K562 (cell line): ENCODE measurements around the gene CDK14. TPM values are rescaled to one million over a fixed set of nuclear protein-coding genes. Genes with fewer than 3 reads are reported as not detected.

ENCODE experiments used
- ATAC-seq: fragments of 200-7000 bp; cut with Tn5 transposase; 3 replicates; pipeline ENCODE4 v1.9.1; 2020; ENCODE audit warnings: moderate library complexity
- BruUV-seq: library from RNA; stranded (reverse); fragments of 400-500 nt; replicated peaks from 2 replicates; lab custom pipeline; 2021; lab: Mats Ljungman, UMichigan
- CTCF ChIA-PET: fragments of 300-600 bp; formaldehyde crosslinking; extraction: SDS; loops from one replicate; lab custom pipeline; 2021; ENCODE audit warnings: low intra/inter-chr PET ratio; lab: Yijun Ruan, JAX
- POLR2A ChIA-PET: fragments of 300-600, 350-650 bp; sonication (Branson Sonifier 250); formaldehyde crosslinking; extraction: SDS; loops from one replicate; lab custom pipeline; 2021; ENCODE audit warnings: antibody characterized with exemption, inconsistent platforms; lab: Yijun Ruan, JAX
- DNase-seq, 4 experiments: peaks; one replicate each; pipeline versions ENCODE4 v3.0.0 to v3.0.0-alpha.2; 2011 to 2018; ENCODE audit warnings: low spot score in 3 of 4, mixed read lengths in 3 of 4; ENCODE audit errors: extremely low read depth in 1 of 4
- FAIRE-seq: peaks from 2 replicates; lab custom pipeline; 2011; peaks lifted over from hg19 to GRCh38; lab: Jason Lieb, UNC
- H2AFZ ChIP-seq: 2 replicates; pipeline ENCODE4 v1.6.0; 2011; ENCODE audit warnings: low read depth, low read length, control low read depth, inconsistent platforms
- H3K27ac ChIP-seq: fragments of 200-600 bp; 3 replicates; pipeline ENCODE4 v1.8.0; 2011; ENCODE audit warnings: low read depth, mild to moderate bottlenecking, control low read depth, inconsistent platforms, low read length, moderate library complexity, mixed read lengths; ENCODE audit errors: extremely low read depth
- H3K27me3 ChIP-seq, 2 experiments: fragments of 300-600 bp in 1 of 2; 2 replicates in 1 of 2; 3 replicates in 1 of 2; pipeline versions ENCODE4 v1.6.0 to v1.8.0; 2011; ENCODE audit warnings: inconsistent platforms in 2 of 2, low read length in 2 of 2, mild to moderate bottlenecking in 1 of 2, mixed read lengths in 1 of 2, moderate library complexity in 1 of 2; ENCODE audit not compliant: control insufficient read depth in 2 of 2, insufficient read depth in 2 of 2
- H3K36me3 ChIP-seq: fragments of 300-600 bp; 3 replicates; pipeline ENCODE4 v1.8.0; 2011; ENCODE audit warnings: mild to moderate bottlenecking, low read length, inconsistent platforms; ENCODE audit not compliant: control insufficient read depth, insufficient read depth
- H3K4me1 ChIP-seq, 2 experiments: fragments of 200-600 bp in 1 of 2; replicated peaks in 1 of 2; 2 replicates in 1 of 2; 3 replicates in 1 of 2; pipeline versions ENCODE4 v1.5.1 to v1.8.0; 2011; ENCODE audit warnings: inconsistent platforms in 2 of 2, low read length in 2 of 2, mild to moderate bottlenecking in 1 of 2, mixed read lengths in 1 of 2, moderate library complexity in 1 of 2; ENCODE audit not compliant: control insufficient read depth in 2 of 2, insufficient read depth in 2 of 2
- H3K4me2 ChIP-seq: 2 replicates; pipeline ENCODE4 v1.6.1; 2011; ENCODE audit warnings: low read length, control low read depth, inconsistent platforms, mixed read lengths; ENCODE audit not compliant: insufficient read depth
- H3K4me3 ChIP-seq: fragments of 200-600 bp; sonication (generic), shearing (Covaris generic); 2 replicates; pipeline ENCODE4 v1.5.1; 2016; ENCODE audit warnings: control low read depth, inconsistent platforms
- H3K79me2 ChIP-seq: fragments of 200-600 bp; 3 replicates; pipeline ENCODE4 v1.8.0; 2011; ENCODE audit warnings: low read length, inconsistent platforms; ENCODE audit not compliant: control insufficient read depth, insufficient read depth
- H3K9ac ChIP-seq, 2 experiments: 2 replicates each; pipeline versions ENCODE4 v1.6.0 to v1.6.1; 2011; ENCODE audit warnings: low read depth in 2 of 2, low read length in 2 of 2, control low read depth in 1 of 2, inconsistent platforms in 1 of 2, mild to moderate bottlenecking in 1 of 2, mixed read lengths in 1 of 2; ENCODE audit not compliant: insufficient read depth in 1 of 2
- H3K9me1 ChIP-seq: one replicate; pipeline ENCODE4 v1.6.0; 2011; ENCODE audit warnings: inconsistent platforms, mild to moderate bottlenecking, low read length, moderate library complexity; ENCODE audit not compliant: control insufficient read depth, insufficient read depth
- H3K9me3 ChIP-seq: replicated peaks from 2 replicates; pipeline ENCODE4 v1.5.1; 2011; ENCODE audit warnings: low read depth, low read length, inconsistent platforms; ENCODE audit not compliant: control insufficient read depth, insufficient read depth
- H4K20me1 ChIP-seq: replicated peaks from 2 replicates; pipeline ENCODE4 v1.6.1; 2011; ENCODE audit warnings: low read length, inconsistent platforms, mixed read lengths; ENCODE audit not compliant: control insufficient read depth, insufficient read depth
- ARID3A ChIP-seq: IDR thresholded peaks from 2 replicates; pipeline ENCODE4 v1.6.1; 2012; ENCODE audit warnings: low read depth, low read length, improper control_type of control experiment, borderline replicate concordance
- MAFK ChIP-seq: IDR thresholded peaks from 2 replicates; pipeline ENCODE4 v1.6.1; 2011; ENCODE audit warnings: low read length, improper control_type of control experiment
- MYBL2 ChIP-seq, 2 experiments: fragments of 450-650 bp in 1 of 2; sonication (generic) in 1 of 2; formaldehyde crosslinking in 1 of 2; IDR thresholded peaks; 2 replicates each; pipeline versions ENCODE4 v1.6.1 to v1.8.1; 2017 to 2022; ENCODE audit warnings: borderline replicate concordance in 1 of 2, inconsistent platforms in 1 of 2, low read depth in 1 of 2, mild to moderate bottlenecking in 1 of 2, missing genetic modification reagents in 1 of 2, moderate library complexity in 1 of 2
- MYC ChIP-seq, 2 experiments: fragments of 250-450 bp in 1 of 2; sonication (Bioruptor Pico) in 1 of 2; IDR thresholded peaks; 2 replicates each; pipeline versions ENCODE4 v1.5.1 to v1.6.1; 2012 to 2021; ENCODE audit warnings: low read depth in 2 of 2, borderline replicate concordance in 1 of 2, improper control_type of control experiment in 1 of 2, low read length in 1 of 2, mild to moderate bottlenecking in 1 of 2, moderate library complexity in 1 of 2
- MYNN ChIP-seq, 2 experiments: sonication (generic); formaldehyde crosslinking in 1 of 2; IDR thresholded peaks; 2 replicates each; pipeline versions ENCODE4 v1.5.0 to v1.6.1; 2016 to 2020; ENCODE audit warnings: antibody characterized with exemption in 1 of 2, missing genetic modification reagents in 1 of 2
- NCOR1 ChIP-seq: fragments of 450-650 bp; IDR thresholded peaks from 2 replicates; pipeline ENCODE4 v1.6.1; 2016; ENCODE audit warnings: mild to moderate bottlenecking, moderate library complexity
- NRF1 ChIP-seq, 2 experiments: fragments of 450-650 bp; IDR thresholded peaks in 1 of 2; conservative IDR thresholded peaks in 1 of 2; 2 replicates each; pipeline ENCODE4 v1.6.1; 2014; ENCODE audit warnings: mild to moderate bottlenecking in 2 of 2
- PURB ChIP-seq: sonication (generic); formaldehyde crosslinking; IDR thresholded peaks from 2 replicates; pipeline ENCODE4 v1.9.0; 2021; ENCODE audit warnings: low read depth, mild to moderate bottlenecking, missing genetic modification reagents
- ZBED1 ChIP-seq: IDR thresholded peaks from 2 replicates; pipeline ENCODE4 v1.6.1; 2014
- ZNF263 ChIP-seq: sonication (generic); formaldehyde crosslinking; IDR thresholded peaks from 2 replicates; pipeline ENCODE4 v1.8.0; 2022; ENCODE audit warnings: mild to moderate bottlenecking, missing genetic modification reagents, borderline replicate concordance
- ZNF347 ChIP-seq: fragments of 450-650 bp; formaldehyde crosslinking; IDR thresholded peaks from 2 replicates; pipeline ENCODE4 v1.4.0; 2020; ENCODE audit warnings: low read depth, mild to moderate bottlenecking, moderate library complexity
- WGBS: fragments of 100-300 bp; shearing (Covaris generic); methylation state at CpG from one replicate; pipeline ENCODE4 v1.1.6; 2016; ENCODE audit warnings: low coverage, mixed read lengths; ENCODE audit not compliant: insufficient coverage; ENCODE audit errors: missing lambda C conversion rate; 5-methylcytosine and 5-hydroxymethylcytosine counted together
- in situ Hi-C: fragments of 300-500 bp; cut with MboI; formaldehyde crosslinking; loops from 4 replicates; pipeline ENCODE4 v1.15.0; 2018; ENCODE audit warnings: inconsistent platforms, mixed read lengths
- intact Hi-C: fragments of 100-400 bp; cut with micrococcal nuclease; formaldehyde crosslinking; loops from 2 replicates; pipeline ENCODE4 v1.14.2; 2022
- polyA plus RNA-seq, 8 experiments: library from polyadenylated mRNA; depleted of rRNA in 4 of 8; stranded (reverse) in 5 of 8; unstranded in 3 of 8; fragments of >200 nt; fragmentation: Nextera tagmentation in 2 of 8; fragmentation: Illumina TruSeq in 1 of 8; extraction: Ambion mirVana in 2 of 8; extraction: Trizol in 1 of 8; gene quantifications; 2 replicates each; pipeline versions ENCODE4 v1.2.1 to v1.2.3, GENCODE V29; 2011 to 2014; ENCODE audit warnings: inconsistent platforms in 1 of 8, missing spikeins in 1 of 8
- total RNA-seq, 7 experiments: library from RNA; depleted of rRNA in 6 of 7; stranded (reverse); fragments of >200 nt in 6 of 7; fragmentation: Illumina TruSeq in 2 of 7; extraction: Trizol in 2 of 7; gene quantifications; 2 replicates each; pipeline versions ENCODE4 v1.2.1 to v1.2.3, GENCODE V29; 2011 to 2021; ENCODE audit warnings: low replicate concordance in 1 of 7
- TF ChIP-seq, protein P1 (sequence below): fragments of 250-450 bp; sonication (Bioruptor Pico); IDR thresholded peaks from 2 replicates; pipeline ENCODE4 v1.4.0; 2020; ENCODE audit warnings: mild to moderate bottlenecking, moderate library complexity, borderline replicate concordance
- TF ChIP-seq, protein P2 (sequence below): fragments of 250-450 bp; sonication (Bioruptor Pico); IDR thresholded peaks from 2 replicates; pipeline ENCODE4 v1.5.0; 2021; ENCODE audit warnings: mild to moderate bottlenecking, borderline replicate concordance

The CDK14 gene
- total and polyA plus RNA-seq, 9 of the 15 experiments (the other 6 are each of a cell fraction or from before 2014, with no cell fraction given): 0.03 to 0.91 (median 0.16) TPM

- no peaks in the 10 kb centered on the region for H3K4me1 ChIP-seq
- no peak for ATAC-seq
- no TSS peak for BruUV-seq
- no peaks in the 10 kb centered on the region for H3K9me3 ChIP-seq
- H3K27ac ChIP-seq: no peak overlapping the region
- no peaks in the 10 kb centered on the region for H4K20me1 ChIP-seq
- intact Hi-C loops (no loop called here), in situ Hi-C loops (no loop called here)
- no peaks in the 10 kb centered on the region for H3K36me3 ChIP-seq
- no peak overlapping the region for H3K4me3 ChIP-seq
- H3K9me1 ChIP-seq: no peaks in the 10 kb centered on the region
- no peak for FAIRE-seq
- WGBS: 2% methylated on average over 3 of the region's 3 CpGs
- DNase-seq: no peak
- no peak overlapping the region for H2AFZ ChIP-seq
- ChIA-PET POLR2A (no interaction called here), CTCF (no interaction called here)
- H3K9ac ChIP-seq: no peak overlapping the region
- H3K4me2 ChIP-seq: no peak overlapping the region
- H3K27me3 ChIP-seq: no peaks in the 10 kb centered on the region
- H3K79me2 ChIP-seq: no peaks in the 10 kb centered on the region
- TF ChIP-seq PURB (CRISPR knock-in tag) (no peak), ZBED1 (no peak), NCOR1 (no peak), MYC (IDR thresholded peaks at IDR 0.05; ENCODE audit: low read depth, low read length) (no peak), MYC (CRISPR knock-in tag; IDR thresholded peaks at IDR 0.05; ENCODE audit: borderline replicate concordance, low read depth) (no peak), MAFK (no peak), ZNF263 (CRISPR knock-in tag) (no peak), ZNF347 (no peak), NRF1 (conservative IDR thresholded peaks at IDR 0.05 in 1 of 2, IDR thresholded peaks at IDR 0.05 in 1 of 2) (no peak), MYNN (IDR thresholded peaks at IDR 0.05) (no peak), MYNN (CRISPR knock-in tag; IDR thresholded peaks at IDR 0.05) (no peak), MYBL2 (IDR thresholded peaks at IDR 0.05; ENCODE audit: low read depth) (no peak), MYBL2 (CRISPR knock-in tag; IDR thresholded peaks at IDR 0.05; ENCODE audit: borderline replicate concordance) (no peak), ARID3A (no peak)
- TF ChIP-seq, protein P1, sequence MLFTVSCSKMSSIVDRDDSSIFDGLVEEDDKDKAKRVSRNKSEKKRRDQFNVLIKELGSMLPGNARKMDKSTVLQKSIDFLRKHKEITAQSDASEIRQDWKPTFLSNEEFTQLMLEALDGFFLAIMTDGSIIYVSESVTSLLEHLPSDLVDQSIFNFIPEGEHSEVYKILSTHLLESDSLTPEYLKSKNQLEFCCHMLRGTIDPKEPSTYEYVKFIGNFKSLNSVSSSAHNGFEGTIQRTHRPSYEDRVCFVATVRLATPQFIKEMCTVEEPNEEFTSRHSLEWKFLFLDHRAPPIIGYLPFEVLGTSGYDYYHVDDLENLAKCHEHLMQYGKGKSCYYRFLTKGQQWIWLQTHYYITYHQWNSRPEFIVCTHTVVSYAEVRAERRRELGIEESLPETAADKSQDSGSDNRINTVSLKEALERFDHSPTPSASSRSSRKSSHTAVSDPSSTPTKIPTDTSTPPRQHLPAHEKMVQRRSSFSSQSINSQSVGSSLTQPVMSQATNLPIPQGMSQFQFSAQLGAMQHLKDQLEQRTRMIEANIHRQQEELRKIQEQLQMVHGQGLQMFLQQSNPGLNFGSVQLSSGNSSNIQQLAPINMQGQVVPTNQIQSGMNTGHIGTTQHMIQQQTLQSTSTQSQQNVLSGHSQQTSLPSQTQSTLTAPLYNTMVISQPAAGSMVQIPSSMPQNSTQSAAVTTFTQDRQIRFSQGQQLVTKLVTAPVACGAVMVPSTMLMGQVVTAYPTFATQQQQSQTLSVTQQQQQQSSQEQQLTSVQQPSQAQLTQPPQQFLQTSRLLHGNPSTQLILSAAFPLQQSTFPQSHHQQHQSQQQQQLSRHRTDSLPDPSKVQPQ: no peak
- TF ChIP-seq, protein P2, sequence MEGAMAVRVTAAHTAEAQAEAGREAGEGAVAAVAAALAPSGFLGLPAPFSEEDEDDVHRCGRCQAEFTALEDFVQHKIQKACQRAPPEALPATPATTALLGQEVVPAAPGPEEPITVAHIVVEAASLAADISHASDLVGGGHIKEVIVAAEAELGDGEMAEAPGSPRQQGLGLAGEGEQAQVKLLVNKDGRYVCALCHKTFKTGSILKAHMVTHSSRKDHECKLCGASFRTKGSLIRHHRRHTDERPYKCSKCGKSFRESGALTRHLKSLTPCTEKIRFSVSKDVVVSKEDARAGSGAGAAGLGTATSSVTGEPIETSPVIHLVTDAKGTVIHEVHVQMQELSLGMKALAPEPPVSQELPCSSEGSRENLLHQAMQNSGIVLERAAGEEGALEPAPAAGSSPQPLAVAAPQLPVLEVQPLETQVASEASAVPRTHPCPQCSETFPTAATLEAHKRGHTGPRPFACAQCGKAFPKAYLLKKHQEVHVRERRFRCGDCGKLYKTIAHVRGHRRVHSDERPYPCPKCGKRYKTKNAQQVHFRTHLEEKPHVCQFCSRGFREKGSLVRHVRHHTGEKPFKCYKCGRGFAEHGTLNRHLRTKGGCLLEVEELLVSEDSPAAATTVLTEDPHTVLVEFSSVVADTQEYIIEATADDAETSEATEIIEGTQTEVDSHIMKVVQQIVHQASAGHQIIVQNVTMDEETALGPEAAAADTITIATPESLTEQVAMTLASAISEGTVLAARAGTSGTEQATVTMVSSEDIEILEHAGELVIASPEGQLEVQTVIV (CRISPR knock-in tag): no peak
Observed at GRCh38 chr7:90613088-90613498, 17.0 kb downstream of the CDK14 start.
